Inflammatory macrophage treated with lipopolysaccharide for 1 hour (primary cell): ENCODE results near the gene FAM120A.

Experiments
- DNase-seq, 2 donors: peaks; one replicate each; pipeline ENCODE4 v3.0.0-alpha.2; 2020 to 2022

FAM120A gene

GRCh38 chr9:93471124-93471523 lies 19.6 kb downstream of the FAM120A start:
- DNase-seq = no peak

- DNase-seq = no peak
Observed at GRCh38 chr9:93473411-93473810, 21.9 kb downstream of the FAM120A start.

GRCh38 chr9:93475108-93475507 lies 23.6 kb downstream of the FAM120A start:
- no peak for DNase-seq

- DNase-seq = no peak
Observed at GRCh38 chr9:93475856-93476255, 24.4 kb downstream of the FAM120A start.

GRCh38 chr9:93476924-93477323 lies 25.4 kb downstream of the FAM120A start:
- no peak for DNase-seq

- no peak for DNase-seq
Observed at GRCh38 chr9:93477397-93477796, 25.9 kb downstream of the FAM120A start.

GRCh38 chr9:93479726-93480125 lies 28.2 kb downstream of the FAM120A start:
- DNase-seq = no peak

GRCh38 chr9:93480262-93480661 lies 28.8 kb downstream of the FAM120A start:
- no peak for DNase-seq

GRCh38 chr9:93480728-93481324 lies 29.3 kb downstream of the FAM120A start:
- DNase-seq = no peak

- no peak for DNase-seq
Observed at GRCh38 chr9:93483497-93483896, 32.0 kb downstream of the FAM120A start.

- DNase-seq = no peak
Observed at GRCh38 chr9:93486268-93486667, 34.8 kb downstream of the FAM120A start.

- no peak for DNase-seq
Observed at GRCh38 chr9:93488244-93488643, 36.8 kb downstream of the FAM120A start.

GRCh38 chr9:93491593-93492232 lies 40.2 kb downstream of the FAM120A start:
- no peak for DNase-seq

- no peak for DNase-seq
Observed at GRCh38 chr9:93492327-93492726, 40.8 kb downstream of the FAM120A start.

GRCh38 chr9:93493949-93494348 lies 42.5 kb downstream of the FAM120A start:
- no peak for DNase-seq

GRCh38 chr9:93496285-93496684 lies 44.8 kb downstream of the FAM120A start:
- no peak for DNase-seq

- no peak for DNase-seq
Observed at GRCh38 chr9:93500571-93501298, 49.2 kb downstream of the FAM120A start.

GRCh38 chr9:93501406-93501805 lies 49.9 kb downstream of the FAM120A start:
- peak in 1 of 2 donors; percentile 19 for DNase-seq

- no peak for DNase-seq
Observed at GRCh38 chr9:93503381-93503780, 51.9 kb downstream of the FAM120A start.

- peak; percentile 71 to 76 for DNase-seq
Observed at GRCh38 chr9:93505541-93506132, 54.2 kb downstream of the FAM120A start.

- DNase-seq = no peak
Observed at GRCh38 chr9:93507768-93508167, 56.3 kb downstream of the FAM120A start.

GRCh38 chr9:93508207-93508606 lies 56.7 kb downstream of the FAM120A start:
- DNase-seq = no peak

GRCh38 chr9:93509084-93509483 lies 57.6 kb downstream of the FAM120A start:
- no peak for DNase-seq

GRCh38 chr9:93510041-93510440 lies 58.6 kb downstream of the FAM120A start:
- DNase-seq = peak; percentile 8 to 18
